GM12878 (cell line): ENCODE data around the gene RASGEF1B. TPM values are rescaled to one million over a fixed set of nuclear protein-coding genes. Genes with fewer than 3 reads are reported as not detected.

Experiments
- ATAC-seq: fragments of 200-7000 bp; cut with Tn5 transposase; 3 replicates; pipeline ENCODE4 v1.9.1; 2020; ENCODE audit warnings: mild to moderate bottlenecking, moderate library complexity
- BruUV-seq: library from RNA; stranded (reverse); fragments of 400-500 nt; replicated peaks from 2 replicates; lab custom pipeline; 2021; lab: Mats Ljungman, UMichigan
- CTCF ChIA-PET: fragments of 300-600 bp; sonication (Branson Sonifier 250); formaldehyde crosslinking; extraction: SDS; loops from one replicate; lab custom pipeline; 2021; ENCODE audit warnings: inconsistent platforms; lab: Yijun Ruan, JAX
- POLR2A ChIA-PET: fragments of 350-600 bp; formaldehyde crosslinking; extraction: SDS; loops from one replicate; lab custom pipeline; 2021; ENCODE audit warnings: inconsistent platforms; lab: Charles Lee
- RAD21 ChIA-PET: fragments of 300-600 bp; sonication (Branson Sonifier 250); formaldehyde crosslinking; loops from one replicate; lab custom pipeline; 2023; ENCODE audit warnings: antibody characterized with exemption; ENCODE audit not compliant: unreplicated experiment; lab: Charles Lee
- SMC1A ChIA-PET: fragments of 300-600 bp; sonication (Branson Sonifier 250); formaldehyde crosslinking; loops from one replicate; lab custom pipeline; 2023; ENCODE audit not compliant: unreplicated experiment, uncharacterized antibody; lab: Charles Lee
- DNase-seq: peaks from one replicate; pipeline ENCODE4 v3.0.0-alpha.2; 2011; ENCODE audit warnings: low read depth, low spot score
- FAIRE-seq: peaks from 3 replicates; lab custom pipeline; 2011; peaks lifted over from hg19 to GRCh38; lab: Jason Lieb, UNC
- H2AFZ ChIP-seq: 2 replicates; pipeline ENCODE4 v1.6.0; 2011; ENCODE audit warnings: low read depth, low read length, control low read depth; ENCODE audit not compliant: control insufficient read depth
- H3K27ac ChIP-seq: 2 replicates; pipeline ENCODE4 v1.5.1; 2011; ENCODE audit warnings: control low read depth; ENCODE audit not compliant: control insufficient read depth, insufficient read depth
- H3K27me3 ChIP-seq, 2 experiments: replicated peaks in 1 of 2; 2 replicates each; pipeline versions ENCODE4 v1.6.0 to v1.6.1; 2011; ENCODE audit warnings: low read length in 1 of 2; ENCODE audit not compliant: control insufficient read depth in 2 of 2, insufficient read depth in 2 of 2
- H3K36me3 ChIP-seq, 2 experiments: 2 replicates each; pipeline ENCODE4 v1.5.1; 2011; ENCODE audit warnings: low read length in 1 of 2; ENCODE audit not compliant: control insufficient read depth in 2 of 2, insufficient read depth in 2 of 2
- H3K4me1 ChIP-seq: 2 replicates; pipeline ENCODE4 v1.6.1; 2011; ENCODE audit warnings: mild to moderate bottlenecking, low read length, moderate library complexity, mixed read lengths; ENCODE audit not compliant: control insufficient read depth, insufficient read depth
- H3K4me2 ChIP-seq: 2 replicates; pipeline ENCODE4 v1.6.0; 2011; ENCODE audit warnings: control low read depth; ENCODE audit not compliant: control insufficient read depth, insufficient read depth
- H3K4me3 ChIP-seq: fragments of 200-600 bp; sonication (generic); 2 replicates; pipeline ENCODE4 v1.5.1; 2016
- H3K79me2 ChIP-seq: 2 replicates; pipeline ENCODE4 v1.6.0; 2011; ENCODE audit warnings: low read length; ENCODE audit not compliant: control insufficient read depth, insufficient read depth
- H3K9ac ChIP-seq: 2 replicates; pipeline ENCODE4 v1.8.0; 2011; ENCODE audit warnings: low read length, control low read depth, mixed read lengths; ENCODE audit not compliant: control insufficient read depth, insufficient read depth
- H3K9me3 ChIP-seq: replicated peaks from 3 replicates; pipeline ENCODE4 v1.5.1; 2011; ENCODE audit warnings: mild to moderate bottlenecking, low read length; ENCODE audit not compliant: control insufficient read depth, insufficient read depth
- H4K20me1 ChIP-seq: 2 replicates; pipeline ENCODE4 v1.6.0; 2011; ENCODE audit not compliant: control insufficient read depth, insufficient read depth
- PKNOX1 ChIP-seq: fragments of 450-650 bp; IDR thresholded peaks from 2 replicates; pipeline ENCODE4 v1.6.1; 2016; ENCODE audit warnings: mild to moderate bottlenecking
- SREBF2 ChIP-seq: IDR thresholded peaks from 2 replicates; pipeline ENCODE4 v1.6.1; 2012; ENCODE audit warnings: mild to moderate bottlenecking, low read length
- ZBTB4 ChIP-seq: fragments of 450-650 bp; formaldehyde crosslinking; IDR thresholded peaks from 2 replicates; pipeline ENCODE4 v1.4.0; 2022; ENCODE audit warnings: mild to moderate bottlenecking, moderate library complexity
- ZNF207 ChIP-seq: fragments of 450-650 bp; IDR thresholded peaks from 2 replicates; pipeline ENCODE4 v1.6.1; 2014; ENCODE audit warnings: antibody characterized with exemption, mild to moderate bottlenecking, borderline replicate concordance
- WGBS: methylation state at CpG from one replicate; pipeline ENCODE4 v1.1.6; 2016; ENCODE audit warnings: low lambda C conversion rate; ENCODE audit not compliant: insufficient replicate concordance, insufficient coverage; ENCODE audit errors: missing lambda C conversion rate; 5-methylcytosine and 5-hydroxymethylcytosine counted together
- in situ Hi-C: fragments of 300-500 bp; cut with MboI; formaldehyde crosslinking; loops from 9 replicates; pipeline ENCODE4 v1.14.3; 2018; ENCODE audit warnings: mixed read lengths
- intact Hi-C: fragments of 100-400 bp; cut with micrococcal nuclease; formaldehyde crosslinking; loops from one replicate; pipeline ENCODE4 v1.14.2; 2022; ENCODE audit not compliant: unreplicated experiment
- polyA plus RNA-seq, 11 experiments: library from polyadenylated mRNA; depleted of rRNA in 4 of 11; unstranded in 6 of 11; stranded (reverse) in 5 of 11; fragments of >200 nt; fragmentation: Nextera tagmentation in 4 of 11; fragmentation: Illumina TruSeq in 1 of 11; extraction: Ambion mirVana in 4 of 11; extraction: Trizol in 1 of 11; gene quantifications; 1 replicate in 1 of 11; 2 replicates in 10 of 11; pipeline versions ENCODE4 v1.2.1 to v1.2.3, GENCODE V29; 2011 to 2016; ENCODE audit warnings: inconsistent platforms in 2 of 11, missing spikeins in 2 of 11, low read depth in 1 of 11
- total RNA-seq, 4 experiments: library from RNA; depleted of rRNA in 3 of 4; stranded (reverse); fragments of >200 nt in 3 of 4; fragmentation: Illumina TruSeq in 1 of 4; extraction: Trizol in 1 of 4; gene quantifications; 2 replicates each; pipeline versions ENCODE4 v1.2.1 to v1.2.3, GENCODE V29; 2013 to 2021
- TF ChIP-seq, protein P1 (sequence below): fragments of 450-650 bp; IDR thresholded peaks from 2 replicates; pipeline ENCODE4 v1.6.1; 2017; ENCODE audit warnings: antibody characterized with exemption, mild to moderate bottlenecking, moderate library complexity

Gene RASGEF1B
- total and polyA plus RNA-seq, 10 of the 15 experiments (the other 5 are each of a cell fraction or from before 2014, with no cell fraction given), result 0.03 to 0.24 (median 0.10) TPM; not detected in 2

DNA sequence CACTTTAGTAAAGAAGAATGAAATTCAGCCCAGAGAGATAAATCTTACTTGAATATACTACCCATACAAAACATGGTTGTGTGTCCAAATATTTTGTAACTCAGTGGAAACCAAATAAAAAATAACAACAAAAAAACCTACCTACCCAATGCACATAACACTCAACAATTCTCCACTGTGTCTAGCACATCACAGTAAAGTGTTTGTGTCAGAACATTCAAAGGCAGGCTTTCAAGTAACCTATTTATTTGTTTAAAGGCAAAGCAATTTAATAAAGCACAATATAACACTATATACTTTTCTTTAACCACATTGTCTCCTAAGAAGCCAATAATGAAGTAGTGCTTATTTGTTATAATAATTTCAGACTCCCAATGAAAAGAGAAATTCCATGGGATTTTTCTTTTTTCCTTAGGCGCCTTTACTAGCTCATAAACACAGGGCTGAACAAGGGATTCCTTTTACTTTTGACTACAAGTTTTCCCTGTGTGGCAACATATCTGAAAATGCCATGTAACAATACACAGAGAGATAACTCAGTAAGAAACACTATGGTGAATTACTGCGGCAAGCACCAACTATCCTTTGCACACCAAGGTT lies 13.7 kb downstream of the RASGEF1B start:
- ATAC-seq (no peak), DNase-seq (no peak), FAIRE-seq (no peak)
- Histone ChIP-seq H3K9me3 (no peaks in the 10 kb centered on the region), H3K27ac (no peak overlapping the region), H3K9ac (no peak overlapping the region), H3K27me3 (no peaks in the 10 kb centered on the region; a peak in 1 of 4 replicates), H3K79me2 (no peaks in the 10 kb centered on the region), H2AFZ (no peak overlapping the region), H4K20me1 (no peaks in the 10 kb centered on the region), H3K4me3 (no peak overlapping the region), H3K4me1 (no peaks in the 10 kb centered on the region)
- POLR2A ChIA-PET, result no interaction called here
- in situ Hi-C loops, result no loop called here
- no TSS peak for BruUV-seq
- intact Hi-C loops, result no loop called here
- RAD21 ChIA-PET, result no interaction called here
- CTCF ChIA-PET, result interaction anchor here (0.8 to 2.7 kb wide), 2 partner anchors 9 to 387 kb away, joined by 5 to 12 read pairs; no protein-coding TSS in a partner anchor
- SMC1A ChIA-PET, result interaction anchor here (1.3 kb wide), 2 partner anchors 9 to 387 kb away, joined by 3 to 4 read pairs; no protein-coding TSS in a partner anchor
- TF ChIP-seq SREBF2, result no peak
- no peak for TF ChIP-seq ZBTB4 (CRISPR knock-in tag)
- TF ChIP-seq, protein P1, sequence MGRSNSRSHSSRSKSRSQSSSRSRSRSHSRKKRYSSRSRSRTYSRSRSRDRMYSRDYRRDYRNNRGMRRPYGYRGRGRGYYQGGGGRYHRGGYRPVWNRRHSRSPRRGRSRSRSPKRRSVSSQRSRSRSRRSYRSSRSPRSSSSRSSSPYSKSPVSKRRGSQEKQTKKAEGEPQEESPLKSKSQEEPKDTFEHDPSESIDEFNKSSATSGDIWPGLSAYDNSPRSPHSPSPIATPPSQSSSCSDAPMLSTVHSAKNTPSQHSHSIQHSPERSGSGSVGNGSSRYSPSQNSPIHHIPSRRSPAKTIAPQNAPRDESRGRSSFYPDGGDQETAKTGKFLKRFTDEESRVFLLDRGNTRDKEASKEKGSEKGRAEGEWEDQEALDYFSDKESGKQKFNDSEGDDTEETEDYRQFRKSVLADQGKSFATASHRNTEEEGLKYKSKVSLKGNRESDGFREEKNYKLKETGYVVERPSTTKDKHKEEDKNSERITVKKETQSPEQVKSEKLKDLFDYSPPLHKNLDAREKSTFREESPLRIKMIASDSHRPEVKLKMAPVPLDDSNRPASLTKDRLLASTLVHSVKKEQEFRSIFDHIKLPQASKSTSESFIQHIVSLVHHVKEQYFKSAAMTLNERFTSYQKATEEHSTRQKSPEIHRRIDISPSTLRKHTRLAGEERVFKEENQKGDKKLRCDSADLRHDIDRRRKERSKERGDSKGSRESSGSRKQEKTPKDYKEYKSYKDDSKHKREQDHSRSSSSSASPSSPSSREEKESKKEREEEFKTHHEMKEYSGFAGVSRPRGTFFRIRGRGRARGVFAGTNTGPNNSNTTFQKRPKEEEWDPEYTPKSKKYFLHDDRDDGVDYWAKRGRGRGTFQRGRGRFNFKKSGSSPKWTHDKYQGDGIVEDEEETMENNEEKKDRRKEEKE, result no peak
- no peak for TF ChIP-seq PKNOX1
- no peak for TF ChIP-seq ZNF207
- TF ChIP-seq, all 136 proteins: peak for 0
- Histone ChIP-seq H3K4me2 (no peak overlapping the region), H3K36me3 (no peaks in the 10 kb centered on the region)
- 60% methylated on average over 2 of the region's 2 CpGs for WGBS
